Neutrophil (primary cell): Measurements from ENCODE around the gene PIAS1.

Source experiments
- H3K27ac ChIP-seq: fragments of 200-600 bp; sonication (generic); 2 replicates; pipeline ENCODE4 v1.5.1; 2016; ENCODE audit warnings: mild to moderate bottlenecking, moderate library complexity
- H3K27me3 ChIP-seq: fragments of 200-600 bp; sonication (generic); 2 replicates; pipeline ENCODE4 v1.6.0; 2016; ENCODE audit warnings: mild to moderate bottlenecking
- H3K36me3 ChIP-seq: fragments of 200-600 bp; sonication (generic); 2 replicates; pipeline ENCODE4 v1.5.1; 2017
- H3K4me1 ChIP-seq, 2 experiments: fragments of 200-600 bp in 1 of 2; sonication (generic) in 1 of 2; 1 replicate in 1 of 2; 2 replicates in 1 of 2; pipeline versions ENCODE4 v1.5.1 to v1.6.1; 2013 to 2016; ENCODE audit warnings: low read depth in 1 of 2, low read length in 1 of 2, mild to moderate bottlenecking in 1 of 2, moderate library complexity in 1 of 2; ENCODE audit not compliant: control insufficient read depth in 1 of 2, insufficient read depth in 1 of 2
- H3K4me3 ChIP-seq, 2 experiments: fragments of 200-600 bp in 1 of 2; sonication (generic) in 1 of 2; 1 replicate in 1 of 2; 2 replicates in 1 of 2; pipeline ENCODE4 v1.5.1; 2013 to 2016; ENCODE audit warnings: low read depth in 1 of 2, low read length in 1 of 2, mild to moderate bottlenecking in 1 of 2, moderate library complexity in 1 of 2
- H3K9me3 ChIP-seq: fragments of 200-600 bp; sonication (generic); 2 replicates; pipeline ENCODE4 v1.5.1; 2016
- TF ChIP-seq, protein P1 (sequence below): fragments of 200-600 bp; sonication (generic); IDR thresholded peaks from 2 replicates; pipeline ENCODE4 v1.5.1; 2016; ENCODE audit warnings: antibody characterized with exemption

PIAS1 gene

GRCh38 chr15:68091743-68092142 lies 37.6 kb downstream of the PIAS1 start:
- TF ChIP-seq, protein P1, sequence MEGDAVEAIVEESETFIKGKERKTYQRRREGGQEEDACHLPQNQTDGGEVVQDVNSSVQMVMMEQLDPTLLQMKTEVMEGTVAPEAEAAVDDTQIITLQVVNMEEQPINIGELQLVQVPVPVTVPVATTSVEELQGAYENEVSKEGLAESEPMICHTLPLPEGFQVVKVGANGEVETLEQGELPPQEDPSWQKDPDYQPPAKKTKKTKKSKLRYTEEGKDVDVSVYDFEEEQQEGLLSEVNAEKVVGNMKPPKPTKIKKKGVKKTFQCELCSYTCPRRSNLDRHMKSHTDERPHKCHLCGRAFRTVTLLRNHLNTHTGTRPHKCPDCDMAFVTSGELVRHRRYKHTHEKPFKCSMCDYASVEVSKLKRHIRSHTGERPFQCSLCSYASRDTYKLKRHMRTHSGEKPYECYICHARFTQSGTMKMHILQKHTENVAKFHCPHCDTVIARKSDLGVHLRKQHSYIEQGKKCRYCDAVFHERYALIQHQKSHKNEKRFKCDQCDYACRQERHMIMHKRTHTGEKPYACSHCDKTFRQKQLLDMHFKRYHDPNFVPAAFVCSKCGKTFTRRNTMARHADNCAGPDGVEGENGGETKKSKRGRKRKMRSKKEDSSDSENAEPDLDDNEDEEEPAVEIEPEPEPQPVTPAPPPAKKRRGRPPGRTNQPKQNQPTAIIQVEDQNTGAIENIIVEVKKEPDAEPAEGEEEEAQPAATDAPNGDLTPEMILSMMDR: no peak
- no peak overlapping the region for H3K4me3 ChIP-seq
- peaks cover 28% of the 10 kb centered on the region for H3K36me3 ChIP-seq
- H3K27ac ChIP-seq: no peak overlapping the region
- H3K4me1 ChIP-seq: peaks cover 4 to 14% of the 10 kb centered on the region in 2 experiments
- no peaks in the 10 kb centered on the region for H3K9me3 ChIP-seq
- no peaks in the 10 kb centered on the region for H3K27me3 ChIP-seq

DNA sequence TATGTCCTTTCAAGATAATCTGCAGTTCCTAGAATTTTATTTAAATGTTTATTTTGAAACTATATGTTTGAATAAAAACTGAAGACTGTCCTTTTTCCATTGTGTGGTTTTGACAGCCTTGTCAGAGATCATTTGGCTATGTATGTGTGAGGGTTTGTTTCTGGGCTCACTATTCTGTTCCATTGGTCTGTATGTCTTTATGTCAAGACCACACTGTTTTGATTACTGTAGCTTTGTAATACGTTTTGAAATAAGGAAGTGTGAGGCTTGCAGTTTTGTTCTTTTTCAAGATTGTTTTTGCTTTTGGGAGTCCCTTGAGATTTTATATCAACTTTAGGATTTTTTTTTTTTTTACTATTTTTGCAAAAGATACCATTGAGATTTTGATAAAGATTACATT lies 42.0 kb downstream of the PIAS1 start:
- H3K4me3 ChIP-seq: no peak overlapping the region
- peaks cover 6% of the 10 kb centered on the region for H3K36me3 ChIP-seq
- H3K27ac ChIP-seq: peak overlapping the region; percentile 21
- TF ChIP-seq, protein P1: no peak
- H3K9me3 ChIP-seq: no peaks in the 10 kb centered on the region
- H3K27me3 ChIP-seq: no peaks in the 10 kb centered on the region
- peaks cover 28 to 40% of the 10 kb centered on the region in 2 experiments for H3K4me1 ChIP-seq

DNA sequence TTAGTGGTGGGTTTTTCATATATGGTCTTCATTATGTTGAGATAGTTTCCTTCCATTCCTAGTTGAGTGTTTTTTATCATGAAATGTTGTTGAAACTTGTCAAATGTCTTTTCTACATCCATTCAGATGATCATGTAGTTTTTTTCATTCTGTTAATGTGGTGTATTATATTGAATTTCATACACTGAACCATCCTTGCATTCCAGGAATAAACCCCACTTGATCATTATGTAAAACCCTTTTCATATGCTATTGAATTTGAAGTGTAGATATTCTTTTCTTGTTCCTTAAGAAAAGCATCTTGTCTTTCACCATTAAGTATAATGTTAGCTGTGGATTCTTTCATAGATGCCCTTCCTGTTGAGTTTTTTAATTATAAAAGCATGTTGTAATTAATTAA lies 42.9 kb downstream of the PIAS1 start:
- TF ChIP-seq, protein P1: no peak
- Histone ChIP-seq H3K9me3 (no peaks in the 10 kb centered on the region), H3K27ac (no peak overlapping the region), H3K4me1 (peaks cover 35 to 44% of the 10 kb centered on the region in 2 experiments), H3K4me3 (no peak overlapping the region), H3K27me3 (no peaks in the 10 kb centered on the region), H3K36me3 (peaks cover 5% of the 10 kb centered on the region)

GRCh38 chr15:68098465-68098864 lies 44.4 kb downstream of the PIAS1 start:
- H3K9me3 ChIP-seq: no peaks in the 10 kb centered on the region
- H3K27me3 ChIP-seq: no peaks in the 10 kb centered on the region
- H3K27ac ChIP-seq: peak overlapping the region; percentile 0
- peaks cover 2% of the 10 kb centered on the region for H3K36me3 ChIP-seq
- peaks cover 31 to 32% of the 10 kb centered on the region in 2 experiments for H3K4me1 ChIP-seq
- TF ChIP-seq, protein P1: no peak
- no peak overlapping the region for H3K4me3 ChIP-seq

DNA sequence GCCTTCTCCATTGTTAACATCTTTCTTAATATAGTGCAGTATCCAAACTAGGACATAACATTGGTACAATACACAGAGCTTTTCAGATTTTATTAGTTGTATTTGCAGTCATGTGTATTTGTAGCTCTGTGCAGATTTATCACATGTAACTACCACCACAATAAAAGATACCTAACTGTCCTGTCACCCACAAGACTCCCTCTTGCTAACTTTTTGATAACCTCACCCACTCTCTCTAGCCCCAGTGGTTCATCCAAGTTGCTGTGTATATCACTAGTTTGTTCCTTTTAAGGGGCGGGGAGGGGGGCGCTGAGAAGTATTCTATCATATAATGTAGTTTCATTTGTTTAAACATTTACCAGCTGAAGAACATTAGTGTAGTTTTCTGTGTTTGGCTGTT lies 46.1 kb downstream of the PIAS1 start:
- Histone ChIP-seq H3K27ac (peak overlapping the region; percentile 47), H3K36me3 (peaks cover 6% of the 10 kb centered on the region), H3K4me3 (no peak overlapping the region)

More for the DNA sequence above, 46.1 kb downstream of the PIAS1 start:
- H3K9me3 ChIP-seq: no peaks in the 10 kb centered on the region
- TF ChIP-seq, protein P1: no peak
- peaks cover 30 to 31% of the 10 kb centered on the region in 2 experiments for H3K4me1 ChIP-seq
- no peaks in the 10 kb centered on the region for H3K27me3 ChIP-seq
